HG03442 (cell line): Measurements from ENCODE around the gene RPP38.

Experiments
- ATAC-seq: cut with Tn5 transposase; IDR thresholded peaks from one replicate; pipeline ENCODE4 v1.9.1; 2021; ENCODE audit warnings: mild to moderate bottlenecking, moderate library complexity; ENCODE audit not compliant: unreplicated experiment

RPP38 gene

DNA sequence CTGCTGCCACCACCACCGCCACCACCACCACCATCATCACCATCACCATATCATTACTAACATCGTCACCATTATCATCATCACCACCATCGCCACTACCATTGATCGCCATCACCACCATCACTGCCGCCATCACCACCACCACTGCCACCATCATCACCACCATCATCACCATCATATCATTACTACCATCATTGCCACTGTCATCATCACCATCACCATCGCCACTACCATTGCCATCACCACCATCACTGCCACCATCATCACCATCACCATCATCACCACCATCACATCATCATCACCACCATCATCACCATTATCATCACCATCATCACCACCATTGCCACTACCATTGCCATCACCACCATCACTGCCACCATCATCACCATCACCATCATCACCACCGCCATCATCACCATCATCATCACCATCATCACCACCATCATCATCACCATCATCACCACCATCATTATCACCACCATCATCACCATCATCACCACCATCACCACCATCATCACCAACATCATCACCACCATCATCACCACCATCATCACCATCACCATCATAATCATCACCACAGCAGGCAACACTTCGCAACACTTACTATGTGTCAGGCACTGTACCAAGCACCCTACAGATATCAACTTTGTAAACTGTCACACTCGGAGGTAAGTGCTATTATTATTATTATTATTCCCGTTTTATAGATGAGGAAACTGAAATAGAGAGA is 52.1 kb downstream of the RPP38 start:
- ATAC-seq, result no peak

- ATAC-seq, result no peak
Measured at GRCh38 chr10:15150563-15150962, 53.4 kb downstream of the RPP38 start.

- ATAC-seq, result no peak
Measured at GRCh38 chr10:15152556-15152955, 55.4 kb downstream of the RPP38 start.
